ENCODE measurements around the gene DNAJB4.
"Not testable (repeated sequence)": the region's sequence is repeated elsewhere in the genome, so short reads cannot be mapped to it uniquely, and the experiment has no call there.

Gene DNAJB4

GRCh38 chr1:77991638-77992037 lies 13.1 kb upstream of the DNAJB4 start:
- no peak for DNase-seq

DNA sequence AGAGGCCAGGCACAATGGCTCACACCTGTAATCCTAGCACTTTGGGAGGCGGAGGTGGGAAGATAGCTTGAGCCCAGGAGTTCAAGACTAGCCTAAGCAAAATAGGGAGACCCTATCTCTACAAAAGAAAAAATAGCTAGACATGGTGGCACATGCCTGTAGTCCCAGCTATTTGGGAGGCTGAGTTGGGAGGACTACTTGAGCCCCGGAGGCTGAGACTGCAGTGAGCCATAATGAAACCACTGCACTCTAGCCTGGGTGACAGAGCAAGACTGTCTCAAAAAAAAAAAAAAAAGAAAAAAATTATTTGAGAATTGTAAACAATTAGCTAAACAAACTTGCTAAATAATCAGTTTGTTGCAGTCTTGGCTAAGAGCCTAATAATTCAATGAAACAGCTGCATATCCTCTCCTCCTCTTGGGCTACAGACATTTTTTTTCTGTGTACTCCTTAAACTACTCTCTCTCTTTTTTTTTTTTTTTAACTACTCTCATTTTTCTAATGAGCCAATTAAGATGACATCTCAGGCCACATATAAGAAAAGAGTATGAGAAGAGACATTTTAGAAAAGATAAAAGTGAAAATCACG lies 10.5 kb upstream of the DNAJB4 start:
- no peak for DNase-seq

DNA sequence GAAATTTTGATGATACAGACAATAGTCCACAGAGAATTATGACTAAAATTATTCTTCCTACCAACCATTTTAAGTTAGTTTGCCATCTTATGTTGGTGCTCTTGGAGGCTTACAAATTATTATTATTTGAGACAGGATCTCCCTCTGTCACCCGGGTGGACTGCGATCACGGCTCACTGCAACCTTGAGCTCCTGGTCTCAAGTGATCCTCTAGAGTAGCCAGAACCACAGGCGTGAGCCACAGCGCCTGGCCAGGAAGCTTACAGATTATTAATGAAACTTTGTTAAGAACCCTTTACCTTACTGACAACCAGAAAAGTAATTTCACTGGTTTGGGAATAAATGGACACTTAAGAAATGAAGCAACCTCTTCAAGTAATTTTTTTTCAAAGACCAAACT lies 8.0 kb upstream of the DNAJB4 start:
- DNase-seq = no peak

DNA sequence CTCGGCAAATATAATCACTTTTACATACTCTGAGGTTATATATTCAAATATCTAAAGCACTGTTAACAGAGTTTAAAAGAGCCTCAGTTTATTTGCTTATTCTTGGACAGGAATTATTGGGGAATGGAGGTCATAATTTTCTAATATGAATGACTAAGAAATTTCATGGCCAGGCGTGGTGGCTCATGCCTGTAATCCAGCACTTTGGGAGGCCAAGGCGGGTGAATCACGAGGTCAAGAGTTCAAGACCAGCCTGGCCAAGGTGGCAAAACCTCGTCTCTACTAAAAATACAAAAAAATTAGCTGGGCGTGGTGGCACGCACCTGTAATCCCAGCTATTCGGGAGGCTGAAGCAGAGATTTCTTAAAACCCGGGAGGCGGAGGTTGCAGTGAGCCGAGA lies 4.2 kb upstream of the DNAJB4 start:
- not testable (repeated sequence) for DNase-seq

- no peak for DNase-seq
Measured at GRCh38 chr1:78003070-78003746, 1.5 kb upstream of the DNAJB4 start.

- DNase-seq = peak; percentile 8 to 12
Measured at GRCh38 chr1:78003882-78004718, 639 bp upstream of the DNAJB4 start.

DNA sequence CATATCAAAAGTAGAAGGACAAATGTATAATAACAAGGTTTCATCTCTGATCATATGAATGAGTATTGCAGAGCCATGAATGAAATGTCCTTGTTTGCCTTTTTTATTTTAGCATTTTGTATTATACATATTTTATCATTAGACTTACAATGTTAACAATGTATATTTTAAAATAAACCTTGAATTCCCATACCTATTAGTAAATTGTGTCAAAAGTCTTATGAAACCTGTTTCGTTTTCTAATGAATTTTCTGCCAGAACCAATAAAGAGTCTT lies 646 bp downstream of the DNAJB4 start:
- no peak for DNase-seq

DNA sequence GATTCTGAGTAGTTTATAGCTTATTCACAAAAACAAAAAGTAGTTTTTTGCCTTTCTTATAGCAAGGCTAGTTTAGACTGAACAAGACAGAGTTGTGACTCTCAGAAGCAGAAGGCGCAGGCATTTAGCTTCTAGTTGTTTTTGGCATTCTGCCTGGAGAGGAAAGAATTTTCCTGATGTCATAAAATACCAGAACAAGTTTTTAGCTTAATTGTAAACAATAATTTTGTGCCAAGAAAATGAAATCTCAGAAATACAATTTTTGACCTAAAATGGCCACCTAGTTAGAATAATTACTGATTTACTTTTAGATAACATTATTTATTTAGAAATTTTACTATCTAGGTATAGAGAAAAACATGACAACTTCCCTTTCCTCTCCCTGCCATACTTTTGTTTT lies 1.0 kb downstream of the DNAJB4 start:
- DNase-seq = no peak

DNA sequence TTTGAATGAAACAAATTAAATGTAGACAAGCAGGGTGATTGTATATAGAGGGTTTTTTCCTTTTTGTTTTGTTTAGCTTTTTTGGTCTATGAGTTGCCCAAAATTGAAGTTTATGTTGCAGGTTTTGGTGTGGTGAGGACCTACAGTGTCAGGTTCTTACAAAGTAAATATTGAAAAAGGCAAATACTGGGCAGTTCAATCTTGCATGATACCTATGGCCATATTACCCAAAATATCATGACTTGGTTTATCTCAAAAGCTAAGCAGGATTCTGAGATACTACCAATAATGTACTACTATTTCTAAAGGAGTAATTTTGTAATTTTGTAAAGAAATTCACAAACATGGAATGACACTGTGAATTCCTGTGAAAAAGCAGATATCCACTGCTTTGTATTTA lies 1.8 kb downstream of the DNAJB4 start:
- DNase-seq = no peak

DNA sequence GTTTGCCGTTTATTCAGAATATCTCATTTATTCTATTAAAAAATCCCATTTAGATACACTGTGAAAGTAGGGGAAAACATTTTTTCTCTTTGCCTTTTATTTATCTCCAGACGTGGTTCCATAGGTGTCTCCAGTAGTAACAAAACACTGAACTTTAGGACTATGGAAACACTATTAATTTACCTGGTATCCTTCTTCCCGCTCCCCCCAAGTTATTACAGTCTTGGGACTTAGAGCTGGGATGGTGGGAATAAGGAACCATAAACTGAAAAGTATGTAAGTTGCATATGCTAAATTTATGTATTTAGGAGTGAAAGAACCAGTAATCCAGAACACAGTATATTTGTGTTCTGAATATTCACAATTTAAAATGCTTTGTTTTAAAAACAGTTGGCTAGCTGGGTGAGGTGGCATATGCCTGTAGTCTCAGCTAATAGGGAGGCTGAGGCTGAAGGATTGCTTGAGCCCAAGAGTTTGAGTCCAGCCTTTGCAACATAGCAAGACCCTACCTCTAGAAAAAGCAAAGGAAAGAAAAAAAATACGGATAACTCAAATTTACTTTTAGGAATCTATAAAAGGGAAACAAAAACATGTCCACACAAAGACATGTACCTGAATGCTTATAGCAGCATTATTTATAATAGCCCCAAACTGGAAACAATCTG lies 3.1 kb downstream of the DNAJB4 start:
- DNase-seq = no peak

GRCh38 chr1:78009276-78009675 lies 4.5 kb downstream of the DNAJB4 start:
- no peak for DNase-seq

DNA sequence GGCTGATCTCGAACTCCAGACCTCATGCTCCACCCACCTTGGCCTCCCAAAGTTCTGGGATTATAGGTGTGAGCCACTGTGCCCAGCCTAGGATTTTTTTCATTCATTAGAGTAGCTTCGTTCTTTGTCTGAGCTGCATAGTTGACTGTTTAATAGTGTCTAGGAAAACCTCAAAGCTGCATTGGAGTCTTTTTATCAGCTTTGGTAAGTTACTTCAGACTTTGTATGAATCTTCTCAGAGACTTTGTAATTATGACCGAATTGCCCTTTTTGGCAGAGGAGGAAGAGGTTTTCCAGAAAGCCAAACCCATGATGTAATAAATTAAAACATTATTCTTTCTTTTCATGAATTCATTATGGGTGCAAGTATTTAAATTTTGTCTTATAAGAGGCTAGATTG lies 5.1 kb downstream of the DNAJB4 start:
- no peak for DNase-seq

GRCh38 chr1:78011050-78011449 lies 6.3 kb downstream of the DNAJB4 start:
- no peak for DNase-seq

- no peak for DNase-seq
Measured at GRCh38 chr1:78015148-78015547, 10.4 kb downstream of the DNAJB4 start.

DNA sequence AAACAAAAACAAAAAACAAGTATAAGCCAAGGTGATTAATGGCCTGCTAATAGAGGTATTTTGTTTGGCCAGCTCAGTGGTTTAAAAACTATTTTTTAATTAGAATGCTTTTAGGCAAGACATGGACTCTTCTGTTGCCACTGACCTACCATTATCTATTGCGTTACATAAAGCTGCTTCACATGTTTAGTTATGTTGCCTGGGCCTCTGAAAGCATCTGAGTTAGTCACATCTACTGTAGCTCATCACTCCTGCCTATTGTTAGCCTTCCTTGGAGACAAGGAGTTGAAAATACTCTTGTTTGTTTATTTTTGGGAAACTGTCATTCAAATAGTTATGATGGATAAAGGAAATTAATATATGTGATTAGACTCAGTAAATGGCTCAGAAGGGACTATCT lies 14.3 kb downstream of the DNAJB4 start:
- no peak for DNase-seq

GRCh38 chr1:78021134-78021533 lies 16.4 kb downstream of the DNAJB4 start:
- not testable (repeated sequence) for DNase-seq

GRCh38 chr1:78029793-78030192 lies 25.1 kb downstream of the DNAJB4 start:
- DNase-seq = no peak

DNA sequence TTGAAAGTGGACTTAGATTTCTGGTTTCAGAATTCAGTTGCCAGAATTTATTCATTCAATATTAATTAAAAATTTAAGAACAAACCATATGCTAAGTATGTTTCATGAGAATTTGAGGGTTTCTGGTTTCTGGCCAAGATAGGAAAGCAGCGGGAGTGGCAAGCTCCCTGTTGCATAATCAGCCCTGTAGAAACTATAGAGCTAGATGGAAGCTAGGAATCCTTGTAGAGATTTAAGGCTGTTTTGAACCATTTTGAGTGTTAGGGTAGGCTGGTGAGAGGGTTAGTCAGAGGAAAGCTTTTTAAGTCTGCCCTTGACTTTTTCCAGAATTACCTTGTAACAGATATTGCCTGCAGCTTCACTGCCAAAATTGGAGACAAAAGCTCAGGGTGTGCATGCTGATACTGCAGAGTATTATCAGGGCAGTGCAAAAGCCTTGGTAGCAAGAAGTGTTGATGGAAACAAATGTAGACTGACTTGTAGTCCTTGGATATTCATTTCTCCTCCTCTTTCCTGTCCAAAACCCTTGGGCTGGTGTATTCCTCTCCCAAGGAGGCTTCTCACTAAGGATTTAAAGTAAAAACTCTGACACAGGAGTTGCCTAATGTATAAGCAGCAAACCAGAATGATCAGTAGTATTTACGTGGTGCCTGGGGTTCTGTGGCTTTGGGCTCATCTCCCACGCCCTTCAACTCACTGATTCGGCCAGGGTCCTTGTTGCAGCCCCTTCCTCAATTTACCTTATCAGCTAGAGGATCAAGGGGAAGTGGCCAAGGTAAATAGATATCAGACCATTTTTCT lies 28.5 kb downstream of the DNAJB4 start:
- DNase-seq = no peak

GRCh38 chr1:78033797-78034172 lies 29.0 kb downstream of the DNAJB4 start:
- no peak for DNase-seq

DNA sequence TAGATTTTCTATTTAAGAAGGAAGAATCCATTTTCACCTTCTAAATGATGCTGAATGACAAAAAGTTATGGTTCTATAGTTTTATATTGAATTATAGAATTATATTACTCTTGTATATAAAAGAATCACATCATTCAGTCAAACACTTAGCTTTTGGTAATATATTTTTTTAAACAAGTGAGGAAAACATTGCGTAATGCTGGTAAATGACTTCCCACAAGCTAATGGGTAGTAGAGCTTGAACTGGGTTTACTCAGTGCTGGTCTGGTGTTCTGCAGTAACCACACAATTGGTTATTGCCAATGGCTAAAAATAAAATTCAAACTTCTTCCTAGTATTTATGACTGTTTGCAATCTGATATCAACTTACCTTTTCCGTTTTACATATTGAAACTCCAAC lies 30.4 kb downstream of the DNAJB4 start:
- DNase-seq = no peak

- DNase-seq = no peak
Measured at GRCh38 chr1:78036450-78036849, 31.7 kb downstream of the DNAJB4 start.

GRCh38 chr1:78038071-78038470 lies 33.3 kb downstream of the DNAJB4 start:
- DNase-seq = no peak

GRCh38 chr1:78038491-78038939 lies 33.8 kb downstream of the DNAJB4 start:
- DNase-seq = no peak
